ENCODE results near the gene RBM42. TPM values are rescaled to one million over a fixed set of nuclear protein-coding genes. Genes with fewer than 3 reads are reported as not detected.

The RBM42 gene
- total and polyA plus RNA-seq, 2 donors (not counting 1 experiment from before 2014, with no cell fraction given): 29.9 to 32.9 TPM

DNA sequence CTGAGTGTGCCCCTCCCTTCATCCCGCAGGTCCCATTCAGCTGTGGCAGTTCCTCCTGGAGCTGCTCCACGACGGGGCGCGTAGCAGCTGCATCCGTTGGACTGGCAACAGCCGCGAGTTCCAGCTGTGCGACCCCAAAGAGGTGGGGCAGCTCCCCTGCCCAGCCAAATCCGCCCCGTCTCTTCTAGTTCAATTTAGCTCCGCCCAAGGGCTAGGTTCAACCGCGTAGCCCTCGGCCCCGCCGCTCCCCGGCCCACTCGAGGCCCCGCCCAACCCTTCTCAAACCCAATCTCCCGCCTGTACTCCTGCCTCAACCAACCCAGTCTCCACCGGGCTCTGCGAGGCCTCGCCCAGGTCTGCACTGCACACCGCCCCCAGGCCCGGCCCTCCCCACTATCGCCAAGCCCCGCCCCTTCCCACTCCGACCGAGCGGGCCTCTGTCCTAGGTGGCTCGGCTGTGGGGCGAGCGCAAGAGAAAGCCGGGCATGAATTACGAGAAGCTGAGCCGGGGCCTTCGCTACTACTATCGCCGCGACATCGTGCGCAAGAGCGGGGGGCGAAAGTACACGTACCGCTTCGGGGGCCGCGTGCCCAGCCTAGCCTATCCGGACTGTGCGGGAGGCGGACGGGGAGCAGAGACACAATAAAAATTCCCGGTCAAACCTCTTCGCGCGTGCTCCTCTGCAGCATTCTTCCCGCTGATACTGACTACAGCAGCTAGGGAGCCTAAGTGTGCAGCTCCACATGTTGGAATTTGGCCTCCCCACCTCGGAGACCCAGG lies 15.6 kb downstream of the RBM42 start:
- H3K27me3 ChIP-seq (ENCODE audit: control insufficient read depth, insufficient read depth, low read length): no peaks in the 10 kb centered on the region
- peak; percentile 91 to 92 for DNase-seq (ENCODE audit: low read depth in 2 of 2)
- H3K79me2 ChIP-seq (ENCODE audit: control insufficient read depth, insufficient read depth, low read length): peaks cover 9% of the 10 kb centered on the region
- peak overlapping the region; percentile 43 for H3K9ac ChIP-seq (ENCODE audit: insufficient read depth, low read length)
- H3K9me3 ChIP-seq (ENCODE audit: control insufficient read depth, insufficient read depth, low read depth, low read length): no peaks in the 10 kb centered on the region
- H2AFZ ChIP-seq (ENCODE audit: low read length): peak overlapping the region; percentile 89
- H3K4me1 ChIP-seq (ENCODE audit: control insufficient read depth, extremely low read depth, insufficient read depth, low read length): peaks cover 4% of the 10 kb centered on the region
- peak overlapping the region; percentile 71 for H3K27ac ChIP-seq (ENCODE audit: insufficient read depth, low read length)
- peak overlapping the region; percentile 83 for H3K4me2 ChIP-seq (ENCODE audit: extremely low read depth, insufficient read depth, low read length)
- peak overlapping the region; percentile 57 to 65 (median 58) for H3K4me3 ChIP-seq (replicated peaks in 1 of 4; ENCODE audit: control extremely low read depth in 1 of 4, insufficient read depth in 1 of 4, low read depth in 3 of 4, low read length in 4 of 4)
- no peaks in the 10 kb centered on the region for H4K20me1 ChIP-seq (ENCODE audit: control insufficient read depth, extremely low read depth, insufficient read depth, low read length)
- H3K36me3 ChIP-seq (ENCODE audit: control insufficient read depth, insufficient read depth, low read length): no peaks in the 10 kb centered on the region
- TF ChIP-seq CTCF (conservative IDR thresholded peaks at IDR 0.05 in 1 of 2, IDR thresholded peaks at IDR 0.05 in 1 of 2; ENCODE audit: low read depth in 1 of 2, low read length in 2 of 2) (no peak), EZH2 (IDR thresholded peaks at IDR 0.05; ENCODE audit: low read length, missing control alignments) (no peak)

- peak; percentile 31 to 42 for DNase-seq (ENCODE audit: low read depth in 2 of 2)
- no peaks in the 10 kb centered on the region for H3K9me3 ChIP-seq (ENCODE audit: control insufficient read depth, insufficient read depth, low read depth, low read length)
- peak overlapping the region; percentile 58 for H3K27ac ChIP-seq (ENCODE audit: insufficient read depth, low read length)
- H4K20me1 ChIP-seq (ENCODE audit: control insufficient read depth, extremely low read depth, insufficient read depth, low read length): no peaks in the 10 kb centered on the region
- peak overlapping the region; percentile 76 for H2AFZ ChIP-seq (ENCODE audit: low read length)
- TF ChIP-seq CTCF (conservative IDR thresholded peaks at IDR 0.05 in 1 of 2, IDR thresholded peaks at IDR 0.05 in 1 of 2; ENCODE audit: low read depth in 1 of 2, low read length in 2 of 2): no peak
- no peak overlapping the region for H3K9ac ChIP-seq (ENCODE audit: insufficient read depth, low read length)
- no peaks in the 10 kb centered on the region for H3K36me3 ChIP-seq (ENCODE audit: control insufficient read depth, insufficient read depth, low read length)
- peak overlapping the region; percentile 39 to 63 (median 48) for H3K4me3 ChIP-seq (replicated peaks in 1 of 4; ENCODE audit: control extremely low read depth in 1 of 4, insufficient read depth in 1 of 4, low read depth in 3 of 4, low read length in 4 of 4)
- peaks cover 4% of the 10 kb centered on the region for H3K4me1 ChIP-seq (ENCODE audit: control insufficient read depth, extremely low read depth, insufficient read depth, low read length)
- peaks cover 12% of the 10 kb centered on the region for H3K79me2 ChIP-seq (ENCODE audit: control insufficient read depth, insufficient read depth, low read length)
- H3K27me3 ChIP-seq (ENCODE audit: control insufficient read depth, insufficient read depth, low read length): no peaks in the 10 kb centered on the region
- peak overlapping the region; percentile 83 for H3K4me2 ChIP-seq (ENCODE audit: extremely low read depth, insufficient read depth, low read length)
Observed at GRCh38 chr19:35644987-35645679, 16.3 kb downstream of the RBM42 start.

- TF ChIP-seq CTCF (conservative IDR thresholded peaks at IDR 0.05 in 1 of 2, IDR thresholded peaks at IDR 0.05 in 1 of 2; ENCODE audit: low read depth in 1 of 2, low read length in 2 of 2): no peak
- TF ChIP-seq EZH2 (IDR thresholded peaks at IDR 0.05; ENCODE audit: low read length, missing control alignments): no peak
- DNase-seq (ENCODE audit: low read depth in 2 of 2): no peak
- Histone ChIP-seq H3K4me2 (ENCODE audit: extremely low read depth, insufficient read depth, low read length) (no peak overlapping the region), H4K20me1 (ENCODE audit: control insufficient read depth, extremely low read depth, insufficient read depth, low read length) (no peaks in the 10 kb centered on the region), H3K4me3 (replicated peaks in 1 of 4; ENCODE audit: control extremely low read depth in 1 of 4, insufficient read depth in 1 of 4, low read depth in 3 of 4, low read length in 4 of 4) (no peak overlapping the region), H3K79me2 (ENCODE audit: control insufficient read depth, insufficient read depth, low read length) (peaks cover 14% of the 10 kb centered on the region), H3K9me3 (ENCODE audit: control insufficient read depth, insufficient read depth, low read depth, low read length) (no peaks in the 10 kb centered on the region), H3K27ac (ENCODE audit: insufficient read depth, low read length) (no peak overlapping the region), H3K9ac (ENCODE audit: insufficient read depth, low read length) (no peak overlapping the region), H2AFZ (ENCODE audit: low read length) (peak overlapping the region; percentile 5), H3K27me3 (ENCODE audit: control insufficient read depth, insufficient read depth, low read length) (no peaks in the 10 kb centered on the region), H3K36me3 (ENCODE audit: control insufficient read depth, insufficient read depth, low read length) (no peaks in the 10 kb centered on the region), H3K4me1 (ENCODE audit: control insufficient read depth, extremely low read depth, insufficient read depth, low read length) (peaks cover 4% of the 10 kb centered on the region)
Observed at GRCh38 chr19:35645680-35646511, 17.1 kb downstream of the RBM42 start.
